ENCODE results near the gene TRPM7. TPM values are rescaled to one million over a fixed set of nuclear protein-coding genes. Genes with fewer than 3 reads are reported as not detected.

The TRPM7 gene
- total and polyA plus RNA-seq, 9 of the 15 experiments (the other 6 are each of a cell fraction or from before 2014, with no cell fraction given): 12.3 to 59.2 (median 31.5) TPM

- TF ChIP-seq GTF3C2 (IDR thresholded peaks at IDR 0.05; ENCODE audit: borderline replicate concordance, extremely low read depth, insufficient read length): no peak
- TF ChIP-seq BRF1 (IDR thresholded peaks at IDR 0.05; ENCODE audit: borderline replicate concordance, extremely low read depth, insufficient read length): no peak
- TF ChIP-seq ZNF274 (IDR thresholded peaks at IDR 0.05; ENCODE audit: borderline replicate concordance, low read depth, low read length): no peak
- TF ChIP-seq ZNF551 (CRISPR knock-in tag; IDR thresholded peaks at IDR 0.05): no peak
- TF ChIP-seq ZNF695 (CRISPR knock-in tag; IDR thresholded peaks at IDR 0.05): no peak
- no peak for TF ChIP-seq ESRRB (CRISPR knock-in tag; IDR thresholded peaks at IDR 0.05; ENCODE audit: borderline replicate concordance)
- no peak for TF ChIP-seq ADNP (tag; IDR thresholded peaks at IDR 0.05)
- no peak for TF ChIP-seq ARID3B (CRISPR knock-in tag; IDR thresholded peaks at IDR 0.05; ENCODE audit: borderline replicate concordance)
- TF ChIP-seq ZNF583 (CRISPR knock-in tag; IDR thresholded peaks at IDR 0.05): no peak
- TF ChIP-seq RBM17 (IDR thresholded peaks at IDR 0.05; ENCODE audit: borderline replicate concordance, low read depth, low read length): no peak
These were observed 25.4 kb upstream of the TRPM7 start (continued) for GRCh38 chr15:50712018-50712417.
